Gastrocnemius medialis (tissue), 4 donors: ENCODE measurements around the gene CHID1.

Source experiments
- POLR2A ChIP-seq, 2 donors: fragments of 450-650 bp; IDR thresholded peaks; one replicate each; pipeline ENCODE4 v1.6.1; 2017; ENCODE audit warnings: antibody characterized with exemption in 2 of 2, mild to moderate bottlenecking in 2 of 2, moderate library complexity in 2 of 2
- TF ChIP-seq, protein P1 (sequence below), 5 experiments: fragments of 450-650 bp in 3 of 5; fragments of 200-600 bp in 2 of 5; sonication (generic) in 2 of 5; IDR thresholded peaks in 4 of 5; conservative IDR thresholded peaks in 1 of 5; 1 replicate in 4 of 5; 2 replicates in 1 of 5; pipeline ENCODE4 v1.5.1; 2016 to 2019; ENCODE audit warnings: antibody characterized with exemption in 5 of 5, mild to moderate bottlenecking in 3 of 5, moderate library complexity in 3 of 5

DNA sequence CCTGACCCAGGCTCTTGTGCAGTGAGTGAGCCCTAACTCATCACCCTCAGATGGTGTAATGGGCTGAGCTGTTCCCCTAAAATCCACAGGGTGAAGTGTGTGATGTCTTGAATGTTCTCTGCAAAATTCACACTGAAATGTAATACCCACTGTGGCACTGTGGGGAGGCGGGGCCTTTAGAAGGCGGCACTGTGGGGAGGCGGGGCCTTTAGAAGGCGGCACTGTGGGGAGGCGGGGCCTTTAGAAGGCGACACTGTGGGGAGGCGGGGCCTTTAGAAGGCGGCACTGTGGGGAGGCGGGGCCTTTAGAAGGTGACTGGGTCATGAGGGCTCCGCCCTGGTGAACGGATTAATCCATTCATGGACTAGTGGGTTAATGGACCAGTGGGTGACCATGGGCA is 33.0 kb downstream of the CHID1 start:
- TF ChIP-seq, protein P1, sequence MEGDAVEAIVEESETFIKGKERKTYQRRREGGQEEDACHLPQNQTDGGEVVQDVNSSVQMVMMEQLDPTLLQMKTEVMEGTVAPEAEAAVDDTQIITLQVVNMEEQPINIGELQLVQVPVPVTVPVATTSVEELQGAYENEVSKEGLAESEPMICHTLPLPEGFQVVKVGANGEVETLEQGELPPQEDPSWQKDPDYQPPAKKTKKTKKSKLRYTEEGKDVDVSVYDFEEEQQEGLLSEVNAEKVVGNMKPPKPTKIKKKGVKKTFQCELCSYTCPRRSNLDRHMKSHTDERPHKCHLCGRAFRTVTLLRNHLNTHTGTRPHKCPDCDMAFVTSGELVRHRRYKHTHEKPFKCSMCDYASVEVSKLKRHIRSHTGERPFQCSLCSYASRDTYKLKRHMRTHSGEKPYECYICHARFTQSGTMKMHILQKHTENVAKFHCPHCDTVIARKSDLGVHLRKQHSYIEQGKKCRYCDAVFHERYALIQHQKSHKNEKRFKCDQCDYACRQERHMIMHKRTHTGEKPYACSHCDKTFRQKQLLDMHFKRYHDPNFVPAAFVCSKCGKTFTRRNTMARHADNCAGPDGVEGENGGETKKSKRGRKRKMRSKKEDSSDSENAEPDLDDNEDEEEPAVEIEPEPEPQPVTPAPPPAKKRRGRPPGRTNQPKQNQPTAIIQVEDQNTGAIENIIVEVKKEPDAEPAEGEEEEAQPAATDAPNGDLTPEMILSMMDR (IDR thresholded peaks at IDR 0.05 in 4 of 5, conservative IDR thresholded peaks at IDR 0.05 in 1 of 5), result no peak
- no peak for TF ChIP-seq POLR2A (IDR thresholded peaks at IDR 0.05)
